ENCODE measurements around the gene SIPA1L2. TPM values are rescaled to one million over a fixed set of nuclear protein-coding genes. Genes with fewer than 3 reads are reported as not detected.

SIPA1L2 gene
- total and polyA plus RNA-seq, 10 of the 15 experiments (the other 5 are each of a cell fraction or from before 2014, with no cell fraction given) = 0.01 to 0.18 TPM; not detected in 8

- in situ Hi-C loops (cut with MboI) (no loop called here), intact Hi-C loops (cut with micrococcal nuclease; ENCODE audit: unreplicated experiment) (loop anchor here (5.0 kb wide), 1 partner anchor 753 kb away; no protein-coding TSS in a partner anchor)
- Histone ChIP-seq H3K27me3 (replicated peaks in 1 of 2; ENCODE audit: control insufficient read depth in 2 of 2, insufficient read depth in 2 of 2, low read length in 1 of 2) (no peaks in the 10 kb centered on the region; a peak in 1 of 4 replicates), H4K20me1 (ENCODE audit: control insufficient read depth, insufficient read depth) (no peaks in the 10 kb centered on the region), H3K27ac (ENCODE audit: control insufficient read depth, insufficient read depth) (no peak overlapping the region), H3K9ac (ENCODE audit: control insufficient read depth, insufficient read depth, low read length) (no peak overlapping the region), H3K36me3 (ENCODE audit: control insufficient read depth in 2 of 2, insufficient read depth in 2 of 2, low read length in 1 of 2) (no peaks in the 10 kb centered on the region), H3K4me3 (no peak overlapping the region), H3K79me2 (ENCODE audit: control insufficient read depth, insufficient read depth, low read length) (no peaks in the 10 kb centered on the region), H3K9me3 (replicated peaks; ENCODE audit: control insufficient read depth, insufficient read depth, low read length) (no peaks in the 10 kb centered on the region), H2AFZ (ENCODE audit: control insufficient read depth, low read depth, low read length) (no peak overlapping the region), H3K4me2 (ENCODE audit: control insufficient read depth, insufficient read depth) (no peak overlapping the region), H3K4me1 (ENCODE audit: control insufficient read depth, insufficient read depth, low read length) (no peaks in the 10 kb centered on the region)
- no peak for TF ChIP-seq MTA3 (IDR thresholded peaks at IDR 0.05; ENCODE audit: borderline replicate concordance, low read length)
- TF ChIP-seq ZBTB4 (CRISPR knock-in tag; IDR thresholded peaks at IDR 0.05) = no peak
- no peak for TF ChIP-seq EZH2 (IDR thresholded peaks at IDR 0.05; ENCODE audit: borderline replicate concordance, control insufficient read depth, low read depth, low read length)
- TF ChIP-seq RUNX3 (IDR thresholded peaks at IDR 0.05; ENCODE audit: low read length) = no peak
- TF ChIP-seq IRF5 (IDR thresholded peaks at IDR 0.05; ENCODE audit: borderline replicate concordance) = no peak
- no peak for TF ChIP-seq JUND (IDR thresholded peaks at IDR 0.05; ENCODE audit: low read depth, low read length)
- TF ChIP-seq HDAC2 (IDR thresholded peaks at IDR 0.05) = no peak
- no peak for TF ChIP-seq SMAD5 (IDR thresholded peaks at IDR 0.05; ENCODE audit: low read depth)
- no peak for TF ChIP-seq CEBPB (IDR thresholded peaks at IDR 0.05; ENCODE audit: borderline replicate concordance in 1 of 2, low read depth in 2 of 2, low read length in 2 of 2)
- TF ChIP-seq ZNF207 (IDR thresholded peaks at IDR 0.05; ENCODE audit: borderline replicate concordance) = no peak
- TF ChIP-seq HSF1 (IDR thresholded peaks at IDR 0.05; ENCODE audit: low read depth, low read length) = no peak
- no peak for TF ChIP-seq NBN (IDR thresholded peaks at IDR 0.05)
- TF ChIP-seq SUPT20H (IDR thresholded peaks at IDR 0.05; ENCODE audit: borderline replicate concordance, control insufficient read depth, low read depth, low read length) = no peak
- no peak for TF ChIP-seq NRF1 (conservative IDR thresholded peaks at IDR 0.05; ENCODE audit: low read depth, low read length)
- ChIA-PET SMC1A (ENCODE audit: uncharacterized antibody, unreplicated experiment) (interaction anchor here (0.5 kb wide), 1 partner anchor 21 kb away, joined by 3 read pairs; no protein-coding TSS in a partner anchor), CTCF (no interaction called here), POLR2A (no interaction called here), RAD21 (ENCODE audit: unreplicated experiment) (no interaction called here)
- no peak for ATAC-seq
- FAIRE-seq = no peak
- BruUV-seq (replicated peaks) = no TSS peak
- WGBS (ENCODE audit: insufficient coverage, insufficient replicate concordance, low lambda C conversion rate, missing lambda C conversion rate) = 16% methylated on average over 6 of the region's 6 CpGs
- no peak for DNase-seq (ENCODE audit: low read depth, low spot score)
Measured at GRCh38 chr1:232620356-232620969, 9.5 kb downstream of the SIPA1L2 start.

Measured in GM12878 (cell line).